Esophagus (tissue), 2 donors: ENCODE measurements around the gene ZFR2. TPM values are rescaled to one million over a fixed set of nuclear protein-coding genes. Genes with fewer than 3 reads are reported as not detected.
A peak's percentile ranks its signal among the peaks of the same experiment; 100 is the strongest.
"Not testable (repeated sequence)": the region's sequence is repeated elsewhere in the genome, so short reads cannot be mapped to it uniquely, and the experiment has no call there.

Experiments used
- H3K27ac ChIP-seq, 2 donors: one replicate each; pipeline ENCODE4 v1.5.1; 2013; ENCODE audit warnings: low read depth in 2 of 2, mild to moderate bottlenecking in 2 of 2, inconsistent platforms in 1 of 2, low read length in 1 of 2, moderate library complexity in 1 of 2
- H3K27me3 ChIP-seq, 2 donors: one replicate each; pipeline ENCODE4 v1.6.1; 2013; ENCODE audit warnings: low read length in 2 of 2, control low read depth in 1 of 2, mild to moderate bottlenecking in 1 of 2; ENCODE audit not compliant: insufficient read depth in 2 of 2, control insufficient read depth in 1 of 2
- H3K36me3 ChIP-seq, 2 donors: one replicate each; pipeline ENCODE4 v1.6.1; 2013; ENCODE audit warnings: low read length in 1 of 2; ENCODE audit not compliant: control insufficient read depth in 2 of 2, insufficient read depth in 2 of 2
- H3K4me1 ChIP-seq, 2 donors: one replicate each; pipeline ENCODE4 v1.6.1; 2013; ENCODE audit warnings: low read length in 1 of 2; ENCODE audit not compliant: control insufficient read depth in 2 of 2, insufficient read depth in 2 of 2
- H3K4me3 ChIP-seq, 2 donors: one replicate each; pipeline ENCODE4 v1.5.1; 2013; ENCODE audit warnings: low read length in 2 of 2, mild to moderate bottlenecking in 2 of 2, low read depth in 1 of 2, moderate library complexity in 1 of 2
- H3K9me3 ChIP-seq, 2 donors: one replicate each; pipeline ENCODE4 v1.6.1; 2013; ENCODE audit warnings: mild to moderate bottlenecking in 2 of 2, low read depth in 1 of 2, low read length in 1 of 2, moderate library complexity in 1 of 2; ENCODE audit not compliant: control insufficient read depth in 2 of 2, insufficient read depth in 1 of 2
- WGBS, 2 donors: extraction: QIAGEN DNeasy Blood & Tissue Kit; methylation state at CpG; one replicate each; pipeline ENCODE4 v1.1.7; 2013; 5-methylcytosine and 5-hydroxymethylcytosine counted together
- polyA plus RNA-seq, 2 donors: library from polyadenylated mRNA; stranded (reverse); fragments of 200-250 nt; gene quantifications; one replicate each; pipeline ENCODE4 v1.2.3, GENCODE V29; 2013
- donor health status: healthy with polysubstance abuse.
- donor health status: Bipolar disorder and iron deficiency.

ZFR2 gene
- polyA plus RNA-seq, 2 donors = 0.02 TPM; not detected in 1

GRCh38 chr19:3762501-3763459, 106.1 kb downstream of the ZFR2 start, which contains the start of gene MRPL54:
TSS of gene MRPL54 (plus strand) at chr19:3762682. CDS start at chr19:3762701, 19 bp downstream.
- H3K27ac ChIP-seq = peak within 1 kb of the TSS; percentile 99 to 100
- H3K36me3 ChIP-seq = peaks cover 13 to 28% of the 10 kb centered on the region in 2 donors
- no peaks in the 10 kb centered on the region for H3K27me3 ChIP-seq
- peaks cover 0 to 11% of the 10 kb centered on the region in 2 donors for H3K4me1 ChIP-seq
- WGBS, 2 donors = 2 to 3% methylated on average over 47 of the region's 47 CpGs
- no peaks in the 10 kb centered on the region for H3K9me3 ChIP-seq
- peak within 1 kb of the TSS; percentile 90 to 93 for H3K4me3 ChIP-seq

DNA sequence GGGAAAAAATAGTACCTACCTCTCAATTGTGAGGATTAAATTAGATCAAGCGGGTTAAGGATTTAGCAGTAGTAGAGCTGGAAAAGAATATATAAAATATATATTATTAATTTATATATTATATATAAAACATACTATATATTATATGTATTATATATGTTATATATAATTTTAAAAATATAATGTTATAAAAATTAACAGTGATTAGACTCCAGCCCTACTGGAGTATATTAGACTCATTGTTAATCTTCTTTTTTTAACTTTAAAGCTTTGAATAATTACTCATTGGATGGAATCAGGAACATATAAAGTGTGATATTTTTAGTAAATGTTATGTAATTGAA, 106.7 kb downstream of the ZFR2 start:
- Histone ChIP-seq H3K27ac (peak overlapping the region; percentile 83 to 100), H3K36me3 (peaks cover 6 to 22% of the 10 kb centered on the region in 2 donors), H3K4me1 (peaks cover 0 to 11% of the 10 kb centered on the region in 2 donors), H3K27me3 (no peaks in the 10 kb centered on the region), H3K4me3 (no peak overlapping the region), H3K9me3 (no peaks in the 10 kb centered on the region)
- 44 to 62% methylated on average over 1 of the region's 1 CpG for WGBS, 2 donors

DNA sequence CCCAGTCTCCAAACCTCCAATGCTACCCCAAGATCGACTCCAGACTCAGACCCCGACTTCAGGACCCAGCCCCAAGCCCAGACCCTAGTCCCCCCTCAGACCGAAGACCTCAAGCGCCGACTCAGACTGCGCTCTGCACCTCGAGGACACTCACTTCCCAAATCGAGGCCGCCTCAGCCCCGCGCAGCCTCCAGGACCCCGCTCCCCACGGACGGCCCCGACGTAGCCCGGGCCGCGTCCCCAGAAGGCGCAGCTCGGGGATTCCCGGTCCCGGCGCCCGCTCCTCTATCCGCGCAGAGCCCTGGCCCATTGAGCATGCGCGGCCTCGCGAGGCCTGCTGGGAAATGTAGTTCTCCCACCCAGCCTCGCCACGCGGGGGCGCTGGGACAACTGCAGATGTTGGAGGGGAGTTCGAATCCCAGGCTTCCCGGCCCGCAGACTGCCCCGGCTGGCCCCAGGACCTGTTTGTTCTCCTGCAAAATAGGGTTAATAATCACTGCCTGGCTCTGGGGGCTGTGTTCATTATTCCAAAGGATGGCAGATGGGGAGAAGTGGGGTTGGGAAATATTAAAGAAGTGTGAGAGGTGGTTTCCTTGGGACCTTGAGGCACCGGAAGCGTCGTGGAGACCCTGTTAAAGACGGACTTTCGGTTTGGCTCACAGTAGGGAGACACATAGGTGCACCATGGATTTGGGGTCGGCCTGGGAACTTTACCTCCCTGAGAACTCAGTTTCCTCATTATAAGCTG, 107.3 kb downstream of the ZFR2 start, which contains the start of gene APBA3:
Gene APBA3 (minus strand): TSS at position 311 of the 748 bp plus-strand sequence. CDS start 1,428 bp downstream, outside the sequence.
- peak within 1 kb of the TSS; percentile 90 to 93 for H3K4me3 ChIP-seq
- no peaks in the 10 kb centered on the region for H3K27me3 ChIP-seq
- H3K27ac ChIP-seq = peak within 1 kb of the TSS; percentile 99 to 100
- H3K36me3 ChIP-seq = peaks cover 1 to 16% of the 10 kb centered on the region in 2 donors
- 2 to 4% methylated on average over 45 of the region's 45 CpGs for WGBS, 2 donors
- no peaks in the 10 kb centered on the region for H3K9me3 ChIP-seq
- H3K4me1 ChIP-seq = peaks cover 0 to 11% of the 10 kb centered on the region in 2 donors

DNA sequence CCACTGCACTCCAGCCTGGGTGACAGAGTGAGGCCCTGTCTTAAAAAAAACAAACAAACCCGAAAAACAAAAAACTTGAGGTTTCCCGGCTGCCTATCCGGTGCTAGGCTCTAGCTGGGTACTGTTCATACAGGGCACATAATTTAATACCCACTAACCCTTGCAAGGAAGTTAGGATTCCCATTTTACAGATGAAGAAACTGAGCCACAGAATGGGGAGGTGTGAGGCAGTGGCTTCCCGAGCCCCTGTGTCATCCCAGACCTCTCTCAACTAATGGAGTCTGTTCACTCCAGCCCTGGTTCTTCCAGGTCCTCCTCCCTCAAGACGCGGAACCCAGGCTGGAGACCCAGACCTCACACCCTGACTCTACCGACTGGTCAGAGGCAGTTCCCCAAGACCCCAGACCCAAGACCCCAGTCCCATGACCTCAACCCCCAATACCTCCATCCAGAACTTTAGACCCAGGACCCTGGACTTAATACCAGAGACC, 107.9 kb downstream of the ZFR2 start:
- Histone ChIP-seq H3K4me3 (peak overlapping the region; percentile 90 to 93), H3K27me3 (no peaks in the 10 kb centered on the region), H3K9me3 (no peaks in the 10 kb centered on the region), H3K36me3 (peaks cover 0 to 14% of the 10 kb centered on the region in 2 donors), H3K4me1 (peaks cover 0 to 11% of the 10 kb centered on the region in 2 donors), H3K27ac (peak overlapping the region; percentile 48 to 83)
- WGBS, 2 donors = 20 to 24% methylated on average over 7 of the region's 7 CpGs

DNA sequence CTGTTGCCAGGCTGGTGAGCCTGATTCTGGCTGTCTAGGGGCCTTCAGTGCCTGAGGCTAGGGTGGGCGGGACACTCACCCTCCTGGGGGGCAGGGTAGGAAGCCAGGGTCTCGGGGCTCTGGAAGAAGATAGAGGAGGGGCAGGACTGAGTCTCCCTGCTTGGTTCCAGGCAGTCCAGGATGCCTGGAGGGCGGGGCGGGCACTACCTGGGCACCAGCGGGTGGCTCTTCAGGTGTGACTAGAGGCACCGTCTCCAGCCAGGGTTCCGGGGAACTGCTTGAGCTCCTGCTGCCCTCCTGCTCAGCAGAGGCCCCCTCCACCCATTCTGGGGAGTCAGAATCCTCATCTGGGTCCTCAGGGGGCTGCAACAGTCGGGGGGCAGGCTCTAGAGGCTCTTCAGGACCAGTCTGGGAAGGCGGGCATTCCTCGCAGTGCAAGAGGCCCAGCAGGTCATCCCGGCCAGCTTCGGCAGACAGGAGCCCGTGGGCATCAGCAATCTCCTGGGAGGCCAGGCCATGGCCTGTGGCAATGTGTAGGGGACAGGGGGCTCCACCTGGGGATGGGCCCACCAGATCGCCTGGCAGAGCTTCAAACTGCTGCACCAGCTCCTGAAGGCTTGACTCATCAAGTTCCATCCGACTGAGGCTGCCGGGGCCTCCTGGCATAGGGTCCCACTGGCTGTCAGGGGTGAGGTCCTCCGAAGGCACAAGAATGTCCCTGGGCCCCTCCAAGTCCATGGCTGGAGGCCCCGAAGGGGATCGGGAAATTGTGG, 109.2 kb downstream of the ZFR2 start:
- WGBS, 2 donors = 75 to 77% methylated on average over 19 of the region's 19 CpGs
- Histone ChIP-seq H3K4me3 (no peak overlapping the region), H3K36me3 (peaks cover 0 to 10% of the 10 kb centered on the region in 2 donors), H3K27me3 (no peaks in the 10 kb centered on the region), H3K4me1 (peaks cover 0 to 11% of the 10 kb centered on the region in 2 donors), H3K9me3 (no peaks in the 10 kb centered on the region), H3K27ac (no peak overlapping the region)

GRCh38 chr19:3758297-3758696, 110.5 kb downstream of the ZFR2 start:
- Histone ChIP-seq H3K36me3 (peaks cover 2 to 16% of the 10 kb centered on the region in 2 donors), H3K4me1 (peaks cover 0 to 11% of the 10 kb centered on the region in 2 donors)
- WGBS, 2 donors = 96 to 98% methylated on average over 13 of the region's 13 CpGs
- H3K27ac ChIP-seq, H3K27me3 ChIP-seq, H3K9me3 ChIP-seq, H3K4me3 ChIP-seq: not testable (repeated sequence)

- not testable (repeated sequence) for H3K27ac ChIP-seq, H3K9me3 ChIP-seq, H3K27me3 ChIP-seq, H3K4me3 ChIP-seq
- WGBS, 2 donors = 93 to 97% methylated on average over 7 of the region's 7 CpGs
- peaks cover 2 to 16% of the 10 kb centered on the region in 2 donors for H3K36me3 ChIP-seq
- peaks cover 0 to 11% of the 10 kb centered on the region in 2 donors for H3K4me1 ChIP-seq
Observed at GRCh38 chr19:3757705-3758104, 111.1 kb downstream of the ZFR2 start.
